Measurements from ENCODE around the gene WDR87. TPM values are rescaled to one million over a fixed set of nuclear protein-coding genes. Genes with fewer than 3 reads are reported as not detected.

WDR87 gene
- total RNA-seq, 1 experiment from 2014 or later: not detected

DNA sequence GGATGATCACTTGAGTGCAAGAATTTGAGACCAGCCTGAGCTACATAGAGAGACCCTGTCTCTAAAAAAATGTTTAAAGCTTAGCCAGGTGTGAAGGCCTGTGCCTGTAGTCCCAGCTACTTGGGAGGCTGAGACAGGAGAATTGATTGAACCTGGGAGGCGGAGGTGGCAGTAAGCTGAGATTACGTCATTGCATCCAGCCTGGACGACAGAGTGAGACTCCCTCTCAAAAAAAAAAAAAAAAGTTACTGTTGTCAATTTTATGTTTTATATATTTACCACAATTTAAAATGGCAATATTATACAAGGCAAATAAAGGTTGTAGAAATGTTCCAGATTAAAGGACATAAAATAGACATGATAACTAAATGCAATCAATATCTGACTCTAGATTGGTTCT is 29.2 kb downstream of the WDR87 start:
- H3K4me1 Mint-ChIP-seq (ENCODE audit: low read depth, unreplicated experiment): no peaks in the 10 kb centered on the region
- intact Hi-C loops (cut with micrococcal nuclease; ENCODE audit: unreplicated experiment): no loop called here
- H3K9me3 Mint-ChIP-seq (ENCODE audit: low read depth, unreplicated experiment): peaks cover 11% of the 10 kb centered on the region
- no TSS peak for BruUV-seq (replicated peaks)
- H3K27me3 Mint-ChIP-seq (ENCODE audit: unreplicated experiment): no peaks in the 10 kb centered on the region
- H3K36me3 Mint-ChIP-seq (ENCODE audit: insufficient read depth, unreplicated experiment): no peaks in the 10 kb centered on the region
- no peak overlapping the region for H3K4me3 Mint-ChIP-seq (ENCODE audit: low read depth, unreplicated experiment)
- DNase-seq: no peak
- TF ChIP-seq, protein P1, sequence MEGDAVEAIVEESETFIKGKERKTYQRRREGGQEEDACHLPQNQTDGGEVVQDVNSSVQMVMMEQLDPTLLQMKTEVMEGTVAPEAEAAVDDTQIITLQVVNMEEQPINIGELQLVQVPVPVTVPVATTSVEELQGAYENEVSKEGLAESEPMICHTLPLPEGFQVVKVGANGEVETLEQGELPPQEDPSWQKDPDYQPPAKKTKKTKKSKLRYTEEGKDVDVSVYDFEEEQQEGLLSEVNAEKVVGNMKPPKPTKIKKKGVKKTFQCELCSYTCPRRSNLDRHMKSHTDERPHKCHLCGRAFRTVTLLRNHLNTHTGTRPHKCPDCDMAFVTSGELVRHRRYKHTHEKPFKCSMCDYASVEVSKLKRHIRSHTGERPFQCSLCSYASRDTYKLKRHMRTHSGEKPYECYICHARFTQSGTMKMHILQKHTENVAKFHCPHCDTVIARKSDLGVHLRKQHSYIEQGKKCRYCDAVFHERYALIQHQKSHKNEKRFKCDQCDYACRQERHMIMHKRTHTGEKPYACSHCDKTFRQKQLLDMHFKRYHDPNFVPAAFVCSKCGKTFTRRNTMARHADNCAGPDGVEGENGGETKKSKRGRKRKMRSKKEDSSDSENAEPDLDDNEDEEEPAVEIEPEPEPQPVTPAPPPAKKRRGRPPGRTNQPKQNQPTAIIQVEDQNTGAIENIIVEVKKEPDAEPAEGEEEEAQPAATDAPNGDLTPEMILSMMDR (IDR thresholded peaks at IDR 0.05; ENCODE audit: unreplicated experiment): no peak
- CTCF ChIA-PET: interaction anchor here (0.6 kb wide), 1 partner anchor 273 kb away, joined by 3 read pairs; no protein-coding TSS in a partner anchor
- no peak overlapping the region for H3K27ac Mint-ChIP-seq (ENCODE audit: unreplicated experiment)

DNA sequence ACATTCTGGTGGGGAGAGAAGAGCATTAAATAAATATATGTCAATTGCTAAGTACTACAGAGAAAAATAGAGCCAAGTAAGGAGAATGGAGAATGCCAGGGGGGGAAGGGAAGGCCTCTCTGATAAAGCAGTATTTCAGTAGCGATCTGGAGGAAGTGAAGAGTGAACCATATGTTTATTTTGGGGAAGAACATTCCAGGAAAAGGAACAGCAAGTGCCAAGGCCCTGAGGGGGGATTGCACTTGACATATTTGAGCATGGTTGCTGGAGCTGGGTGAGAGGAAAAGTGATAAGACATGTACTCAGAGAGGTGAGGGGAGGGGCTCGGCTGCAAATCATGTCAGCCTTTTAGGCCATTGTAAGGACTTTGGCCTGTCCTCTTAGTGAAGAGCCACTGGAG is 30.4 kb downstream of the WDR87 start:
- CTCF ChIA-PET: no interaction called here
- DNase-seq: no peak
- Mint-ChIP-seq H3K4me3 (ENCODE audit: low read depth, unreplicated experiment) (no peak overlapping the region), H3K4me1 (ENCODE audit: low read depth, unreplicated experiment) (no peaks in the 10 kb centered on the region), H3K27ac (ENCODE audit: unreplicated experiment) (no peak overlapping the region), H3K27me3 (ENCODE audit: unreplicated experiment) (no peaks in the 10 kb centered on the region), H3K9me3 (ENCODE audit: low read depth, unreplicated experiment) (peaks cover 11% of the 10 kb centered on the region), H3K36me3 (ENCODE audit: insufficient read depth, unreplicated experiment) (no peaks in the 10 kb centered on the region)
- TF ChIP-seq, protein P1 (IDR thresholded peaks at IDR 0.05; ENCODE audit: unreplicated experiment): no peak
- intact Hi-C loops (cut with micrococcal nuclease; ENCODE audit: unreplicated experiment): no loop called here
- no TSS peak for BruUV-seq (replicated peaks)

DNA sequence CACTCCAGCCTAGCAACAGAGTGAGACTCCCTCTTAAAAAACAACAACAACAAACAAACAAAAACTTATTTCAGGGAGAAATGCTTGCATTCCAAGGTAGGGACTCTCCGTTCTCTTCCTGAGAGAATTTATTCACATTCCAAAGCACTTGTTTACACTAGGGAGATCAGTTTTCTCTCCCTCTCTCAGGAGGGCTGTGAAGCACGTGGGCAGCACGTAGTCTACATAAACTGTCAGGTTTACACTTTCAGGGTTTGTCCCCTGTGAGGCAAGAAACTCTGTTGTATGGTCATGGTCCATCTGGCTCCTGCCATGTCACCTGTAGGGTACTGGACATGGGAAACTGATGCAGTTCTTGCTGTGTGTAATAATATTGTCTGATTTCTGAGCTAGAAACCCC is 31.6 kb downstream of the WDR87 start:
- CTCF ChIA-PET: no interaction called here
- TF ChIP-seq, protein P1 (IDR thresholded peaks at IDR 0.05; ENCODE audit: unreplicated experiment): no peak
- DNase-seq: no peak
- no peaks in the 10 kb centered on the region for H3K4me1 Mint-ChIP-seq (ENCODE audit: low read depth, unreplicated experiment)
- H3K36me3 Mint-ChIP-seq (ENCODE audit: insufficient read depth, unreplicated experiment): no peaks in the 10 kb centered on the region
- no peak overlapping the region for H3K4me3 Mint-ChIP-seq (ENCODE audit: low read depth, unreplicated experiment)
- H3K27me3 Mint-ChIP-seq (ENCODE audit: unreplicated experiment): no peaks in the 10 kb centered on the region
- H3K27ac Mint-ChIP-seq (ENCODE audit: unreplicated experiment): no peak overlapping the region
- H3K9me3 Mint-ChIP-seq (ENCODE audit: low read depth, unreplicated experiment): peaks cover 11% of the 10 kb centered on the region
- intact Hi-C loops (cut with micrococcal nuclease; ENCODE audit: unreplicated experiment): no loop called here
- BruUV-seq (replicated peaks): no TSS peak

DNA sequence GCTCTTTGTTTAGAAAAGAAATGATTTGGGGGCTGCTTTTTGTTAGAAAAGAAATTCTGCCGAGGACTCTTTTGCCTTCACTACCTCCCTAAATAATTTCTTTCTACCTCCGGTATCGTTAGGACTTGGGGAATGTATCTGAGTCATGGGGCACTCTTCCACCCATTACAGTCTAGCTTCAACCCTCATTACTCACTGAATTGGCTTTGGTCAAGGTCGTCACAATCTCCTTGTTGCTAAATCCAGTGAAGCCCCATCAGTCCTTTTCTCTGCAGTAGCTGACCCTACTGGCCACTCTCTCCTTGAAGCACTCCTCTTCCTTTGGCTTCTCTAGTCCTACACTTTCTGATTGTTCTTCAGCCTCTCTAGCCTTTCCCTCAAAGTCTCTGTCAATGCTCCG is 34.0 kb downstream of the WDR87 start:
- TF ChIP-seq, protein P1 (IDR thresholded peaks at IDR 0.05; ENCODE audit: unreplicated experiment): no peak
- no peak for DNase-seq
- no TSS peak for BruUV-seq (replicated peaks)
- Mint-ChIP-seq H3K9me3 (ENCODE audit: low read depth, unreplicated experiment) (peaks cover 12% of the 10 kb centered on the region), H3K27ac (ENCODE audit: unreplicated experiment) (no peak overlapping the region), H3K4me1 (ENCODE audit: low read depth, unreplicated experiment) (no peaks in the 10 kb centered on the region), H3K4me3 (ENCODE audit: low read depth, unreplicated experiment) (no peak overlapping the region), H3K36me3 (ENCODE audit: insufficient read depth, unreplicated experiment) (no peaks in the 10 kb centered on the region), H3K27me3 (ENCODE audit: unreplicated experiment) (no peaks in the 10 kb centered on the region)
- CTCF ChIA-PET: interaction anchor here (0.6 kb wide), 1 partner anchor 29 kb away, joined by 4 read pairs; no protein-coding TSS in a partner anchor
- intact Hi-C loops (cut with micrococcal nuclease; ENCODE audit: unreplicated experiment): no loop called here

All from Calu3 (cell line).